SK-N-SH treated with all-trans-retinoic acid at 6 μM for 48 hours (cell line): ENCODE measurements around the gene CTNND2.

Experiments
- ATAC-seq: fragments of 200-7000 bp; cut with Tn5 transposase; 3 replicates; pipeline ENCODE4 v1.9.1; 2020; ENCODE audit warnings: mild to moderate bottlenecking, moderate library complexity
- ARNTL ChIP-seq: fragments of 450-650 bp; formaldehyde crosslinking; IDR thresholded peaks from 2 replicates; pipeline ENCODE4 v1.5.0; 2020; ENCODE audit warnings: low read depth, mild to moderate bottlenecking, moderate library complexity, borderline replicate concordance
- BACH2 ChIP-seq: fragments of 250-450 bp; sonication (Bioruptor Pico); IDR thresholded peaks from 2 replicates; pipeline ENCODE4 v1.9.0; 2021; ENCODE audit warnings: mild to moderate bottlenecking, borderline replicate concordance
- CREB5 ChIP-seq: fragments of 250-450 bp; sonication (Bioruptor Pico); IDR thresholded peaks from 2 replicates; pipeline ENCODE4 v1.5.1; 2020; ENCODE audit warnings: low read depth, mild to moderate bottlenecking, moderate library complexity
- CSDC2 ChIP-seq: fragments of 250-450 bp; sonication (Bioruptor Pico); IDR thresholded peaks from 2 replicates; pipeline ENCODE4 v1.5.0; 2020; ENCODE audit warnings: mild to moderate bottlenecking, moderate library complexity
- CSRNP3 ChIP-seq: fragments of 250-450 bp; sonication (Bioruptor Pico); IDR thresholded peaks from 2 replicates; pipeline ENCODE4 v1.5.1; 2021; ENCODE audit warnings: mild to moderate bottlenecking, moderate library complexity
- ESRRG ChIP-seq: fragments of 250-450 bp; sonication (Bioruptor Pico); IDR thresholded peaks from 2 replicates; pipeline ENCODE4 v1.6.1; 2021; ENCODE audit warnings: mild to moderate bottlenecking
- ISL1 ChIP-seq: fragments of 250-450 bp; sonication (Bioruptor Pico); IDR thresholded peaks from 2 replicates; pipeline ENCODE4 v2.1.2; 2022; ENCODE audit warnings: mild to moderate bottlenecking, moderate library complexity
- OSR1 ChIP-seq: fragments of 250-450 bp; sonication (Bioruptor Pico); IDR thresholded peaks from 2 replicates; pipeline ENCODE4 v1.8.0; 2022; ENCODE audit warnings: moderate library complexity, mild to moderate bottlenecking, inconsistent platforms
- PATZ1 ChIP-seq: fragments of 250-450 bp; sonication (Bioruptor Pico); IDR thresholded peaks from 2 replicates; pipeline ENCODE4 v1.8.0; 2020; ENCODE audit warnings: mild to moderate bottlenecking, moderate library complexity, borderline replicate concordance
- POU6F1 ChIP-seq: fragments of 250-450 bp; sonication (Bioruptor Pico); IDR thresholded peaks from 2 replicates; pipeline ENCODE4 v1.8.0; 2021; ENCODE audit warnings: low read depth, mild to moderate bottlenecking, moderate library complexity, borderline replicate concordance
- PPARA ChIP-seq: fragments of 250-450 bp; sonication (Bioruptor Pico); IDR thresholded peaks from 2 replicates; pipeline ENCODE4 v1.5.0; 2020; ENCODE audit warnings: mild to moderate bottlenecking, borderline replicate concordance
- RARB ChIP-seq: fragments of 250-450 bp; sonication (Bioruptor Pico); IDR thresholded peaks from 2 replicates; pipeline ENCODE4 v1.8.0; 2021; ENCODE audit warnings: mild to moderate bottlenecking, moderate library complexity
- SNAI2 ChIP-seq: fragments of 250-450 bp; sonication (Bioruptor Pico); IDR thresholded peaks from 2 replicates; pipeline ENCODE4 v1.5.0; 2020; ENCODE audit warnings: mild to moderate bottlenecking, moderate library complexity
- TCF4 ChIP-seq: fragments of 250-450 bp; sonication (Bioruptor Pico); IDR thresholded peaks from 2 replicates; pipeline ENCODE4 v1.8.0; 2021; ENCODE audit warnings: mild to moderate bottlenecking, moderate library complexity, borderline replicate concordance
- TOX ChIP-seq: fragments of 250-450 bp; sonication (Bioruptor Pico); IDR thresholded peaks from 2 replicates; pipeline ENCODE4 v1.8.0; 2021; ENCODE audit warnings: mild to moderate bottlenecking, moderate library complexity, borderline replicate concordance
- TSHZ2 ChIP-seq: fragments of 250-450 bp; sonication (Bioruptor Pico); IDR thresholded peaks from 2 replicates; pipeline ENCODE4 v1.5.0; 2020; ENCODE audit warnings: mild to moderate bottlenecking, moderate library complexity
- ZC3H10 ChIP-seq: fragments of 250-450 bp; sonication (Bioruptor Pico); IDR thresholded peaks from 2 replicates; pipeline ENCODE4 v1.5.1; 2021; ENCODE audit warnings: mild to moderate bottlenecking, moderate library complexity
- ZFP3 ChIP-seq: fragments of 250-450 bp; sonication (Bioruptor Pico); IDR thresholded peaks from 2 replicates; pipeline ENCODE4 v1.5.0; 2020; ENCODE audit warnings: mild to moderate bottlenecking, moderate library complexity
- ZFP30 ChIP-seq: fragments of 450-650 bp; formaldehyde crosslinking; IDR thresholded peaks from 2 replicates; pipeline ENCODE4 v1.5.0; 2022; ENCODE audit warnings: mild to moderate bottlenecking, moderate library complexity
- ZNF565 ChIP-seq: fragments of 450-650 bp; formaldehyde crosslinking; conservative IDR thresholded peaks from 2 replicates; pipeline ENCODE4 v1.5.0; 2020; ENCODE audit warnings: low read depth, mild to moderate bottlenecking, moderate library complexity
- ZNF70 ChIP-seq: fragments of 450-650 bp; formaldehyde crosslinking; IDR thresholded peaks from 2 replicates; pipeline ENCODE4 v1.5.0; 2020; ENCODE audit warnings: mild to moderate bottlenecking, moderate library complexity
- ZNF8 ChIP-seq: fragments of 450-650 bp; formaldehyde crosslinking; IDR thresholded peaks from 2 replicates; pipeline ENCODE4 v1.5.0; 2020; ENCODE audit warnings: mild to moderate bottlenecking, moderate library complexity

Gene CTNND2

GRCh38 chr5:11323761-11324160 is 580.5 kb downstream of the CTNND2 start:
- ATAC-seq = no peak
- TF ChIP-seq TSHZ2 (CRISPR knock-in tag) = no peak
- no peak for TF ChIP-seq ESRRG
- no peak for TF ChIP-seq PATZ1 (CRISPR knock-in tag)
- no peak for TF ChIP-seq ZNF8 (CRISPR knock-in tag)
- TF ChIP-seq RARB = no peak
- no peak for TF ChIP-seq ZFP30 (CRISPR knock-in tag)
- no peak for TF ChIP-seq OSR1
- TF ChIP-seq CSRNP3 (CRISPR knock-in tag) = no peak
- TF ChIP-seq BACH2 = no peak
- TF ChIP-seq ZFP3 (CRISPR knock-in tag) = no peak
- TF ChIP-seq POU6F1 (CRISPR knock-in tag) = no peak
- no peak for TF ChIP-seq TOX
- no peak for TF ChIP-seq TCF4 (CRISPR knock-in tag)
- TF ChIP-seq ARNTL (CRISPR knock-in tag) = no peak
- no peak for TF ChIP-seq CREB5 (CRISPR knock-in tag)
- no peak for TF ChIP-seq ZC3H10
- no peak for TF ChIP-seq CSDC2
- TF ChIP-seq PPARA (CRISPR knock-in tag) = no peak
- TF ChIP-seq SNAI2 = no peak

GRCh38 chr5:11322133-11322532 is 582.1 kb downstream of the CTNND2 start:
- ATAC-seq = no peak
- TF ChIP-seq ZNF70 (CRISPR knock-in tag) (no peak), ISL1 (CRISPR knock-in tag) (no peak), ZNF565 (CRISPR knock-in tag) (no peak), ZNF8 (CRISPR knock-in tag) (no peak), TOX (no peak), POU6F1 (CRISPR knock-in tag) (no peak)
